ENCODE results near the gene IDUA. TPM values are rescaled to one million over a fixed set of nuclear protein-coding genes. Genes with fewer than 3 reads are reported as not detected.

IDUA gene
- total and polyA plus RNA-seq, 10 of the 15 experiments (the other 5 are each of a cell fraction or from before 2014, with no cell fraction given), result 0.05 to 7.6 (median 1.4) TPM; not detected in 1

GRCh38 chr4:962231-963208, 24.3 kb upstream of the IDUA start:
- CTCF ChIA-PET, result interaction anchor here (1.1 kb wide), 1 partner anchor 28 kb away, joined by 3 read pairs; no protein-coding TSS in a partner anchor
- no TSS peak for BruUV-seq (replicated peaks)
- 88% methylated on average over 53 of the region's 54 CpGs for WGBS (ENCODE audit: insufficient coverage, insufficient replicate concordance, low lambda C conversion rate, missing lambda C conversion rate)
- Histone ChIP-seq H3K79me2 (ENCODE audit: control insufficient read depth, insufficient read depth, low read length) (no peaks in the 10 kb centered on the region), H3K9ac (ENCODE audit: control insufficient read depth, insufficient read depth, low read length) (no peak overlapping the region), H2AFZ (ENCODE audit: control insufficient read depth, low read depth, low read length) (no peak overlapping the region), H3K9me3 (replicated peaks; ENCODE audit: control insufficient read depth, insufficient read depth, low read length) (no peaks in the 10 kb centered on the region), H3K4me1 (ENCODE audit: control insufficient read depth, insufficient read depth, low read length) (no peaks in the 10 kb centered on the region), H3K27ac (ENCODE audit: control insufficient read depth, insufficient read depth) (no peak overlapping the region), H3K36me3 (ENCODE audit: control insufficient read depth in 2 of 2, insufficient read depth in 2 of 2, low read length in 1 of 2) (no peaks in the 10 kb centered on the region), H3K4me2 (ENCODE audit: control insufficient read depth, insufficient read depth) (no peak overlapping the region), H4K20me1 (ENCODE audit: control insufficient read depth, insufficient read depth) (no peaks in the 10 kb centered on the region), H3K4me3 (no peak overlapping the region), H3K27me3 (replicated peaks in 1 of 2; ENCODE audit: control insufficient read depth in 2 of 2, insufficient read depth in 2 of 2, low read length in 1 of 2) (no peaks in the 10 kb centered on the region)
- ATAC-seq, result no peak
- in situ Hi-C loops (cut with MboI), result no loop called here
- RAD21 ChIA-PET (ENCODE audit: unreplicated experiment), result no interaction called here
- TF ChIP-seq CHD4 (IDR thresholded peaks at IDR 0.05), result no peak
- no peak for TF ChIP-seq ZNF622 (IDR thresholded peaks at IDR 0.05)
- TF ChIP-seq NR2F1 (conservative IDR thresholded peaks at IDR 0.05), result no peak
- TF ChIP-seq WRNIP1 (IDR thresholded peaks at IDR 0.05; ENCODE audit: borderline replicate concordance, low read depth, low read length), result no peak
- no peak for TF ChIP-seq CUX1 (IDR thresholded peaks at IDR 0.05; ENCODE audit: insufficient replicate concordance, low read depth, low read length)
- no peak for TF ChIP-seq GATAD2B (conservative IDR thresholded peaks at IDR 0.05; ENCODE audit: low read depth)
- no peak for TF ChIP-seq SRF (IDR thresholded peaks at IDR 0.05; ENCODE audit: low read depth in 2 of 2, low read length in 2 of 2)
- no peak for FAIRE-seq
- DNase-seq (ENCODE audit: low read depth, low spot score), result no peak
- SMC1A ChIA-PET (ENCODE audit: uncharacterized antibody, unreplicated experiment), result no interaction called here
- intact Hi-C loops (cut with micrococcal nuclease; ENCODE audit: unreplicated experiment), result no loop called here
- POLR2A ChIA-PET, result no interaction called here

All from GM12878 (cell line).